Panc1 (cell line): ENCODE measurements around the gene IRX4. TPM values are rescaled to one million over a fixed set of nuclear protein-coding genes. Genes with fewer than 3 reads are reported as not detected.

ENCODE experiments used
- total RNA-seq: library from RNA; stranded (reverse); gene quantifications from one replicate; pipeline ENCODE4 v1.2.1, GENCODE V29; 2021; ENCODE audit not compliant: unreplicated experiment

IRX4 gene
- total RNA-seq, 1 experiment from 2014 or later, result 0.18 TPM

Other genes starting within 250 kb of the IRX4 start
- 79.9 TPM for gene MRPL36, start 83.1 kb downstream of the IRX4 start, total RNA-seq
- 70.6 TPM for gene NDUFS6, start 81.5 kb downstream of the IRX4 start, total RNA-seq